Left renal cortex interstitium (tissue), 4 donors: Measurements from ENCODE around the gene EGR1. TPM values are rescaled to one million over a fixed set of nuclear protein-coding genes. Genes with fewer than 3 reads are reported as not detected.
A peak's percentile ranks its signal among the peaks of the same experiment; 100 is the strongest.

Experiments
- DNase-seq, 4 donors: peaks; one replicate each; pipeline ENCODE4 v3.0.0-alpha.2; 2013; ENCODE audit warnings: low read depth in 4 of 4, low spot score in 2 of 4, missing footprints in 1 of 4
- polyA plus RNA-seq, 4 donors: library from polyadenylated mRNA; unstranded; fragments of 120-200 nt; gene quantifications; one replicate each; pipeline ENCODE4 v1.2.1, GENCODE V29; 2013; ENCODE audit not compliant: insufficient read length in 4 of 4

Gene EGR1
- polyA plus RNA-seq, 4 donors, result 24.0 to 445 (median 44.4) TPM

GRCh38 chr5:138450971-138451370 is 14.3 kb upstream of the EGR1 start:
- no peak for DNase-seq

- no peak for DNase-seq
Measured at GRCh38 chr5:138452720-138453119, 12.6 kb upstream of the EGR1 start.

- DNase-seq, result no peak
Measured at GRCh38 chr5:138453590-138453989, 11.7 kb upstream of the EGR1 start.

DNA sequence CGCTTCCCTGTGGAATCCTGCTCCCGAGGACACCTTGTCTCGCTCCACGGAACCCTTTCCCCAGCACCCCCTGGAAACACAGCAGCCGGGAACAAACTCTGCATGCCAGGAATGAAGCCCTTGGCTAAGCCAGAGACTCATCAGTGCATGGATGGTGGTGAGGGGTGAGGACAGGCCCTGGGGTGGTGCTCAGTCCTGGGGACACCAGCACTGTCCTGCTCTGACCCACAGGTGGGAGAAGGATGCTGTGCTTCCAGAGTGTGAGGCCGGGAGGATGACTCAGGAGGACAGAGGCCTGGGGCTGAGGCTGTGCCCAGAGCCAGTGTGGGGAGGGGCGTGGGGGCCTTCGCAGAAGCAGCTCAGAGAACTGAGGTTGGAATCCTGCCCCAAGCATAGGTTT is 11.2 kb upstream of the EGR1 start:
- DNase-seq, result no peak

DNA sequence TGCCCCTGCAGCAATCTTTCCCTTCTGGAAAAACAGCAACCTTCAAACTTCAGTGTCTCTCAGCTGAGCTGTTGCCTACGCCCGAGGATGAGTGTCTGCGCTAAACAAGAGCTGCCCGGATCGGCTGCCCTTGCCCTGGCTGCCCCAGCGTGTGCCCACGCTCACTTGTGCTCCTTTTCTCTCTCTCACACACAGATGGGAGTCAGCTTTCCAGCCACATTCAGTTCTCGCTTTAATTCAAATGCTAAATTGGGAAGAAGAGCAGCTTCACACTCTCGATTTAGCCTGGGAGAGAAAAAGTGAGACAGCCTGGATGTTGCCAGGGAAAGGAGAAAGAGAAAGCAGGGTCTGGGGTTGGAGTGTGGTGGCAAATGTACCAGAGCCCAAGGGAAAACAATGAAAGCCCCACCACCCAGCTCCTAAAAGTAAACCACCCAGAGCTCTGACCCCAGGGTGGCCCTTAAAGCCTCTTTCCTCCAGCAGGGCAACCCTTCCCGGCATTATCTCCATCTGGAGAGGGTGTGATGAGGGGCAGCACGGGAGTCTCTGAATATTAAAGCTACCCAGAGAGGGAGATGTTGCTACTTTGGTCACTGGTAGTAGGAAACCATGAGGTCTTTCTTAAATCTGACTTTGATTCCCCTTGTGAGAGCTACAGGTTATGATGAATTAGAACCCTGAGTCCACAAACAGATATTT is 9.9 kb upstream of the EGR1 start:
- no peak for DNase-seq

GRCh38 chr5:138457531-138458275 is 7.6 kb upstream of the EGR1 start:
- DNase-seq, result no peak

GRCh38 chr5:138458384-138458783 is 6.9 kb upstream of the EGR1 start:
- DNase-seq, result no peak

DNA sequence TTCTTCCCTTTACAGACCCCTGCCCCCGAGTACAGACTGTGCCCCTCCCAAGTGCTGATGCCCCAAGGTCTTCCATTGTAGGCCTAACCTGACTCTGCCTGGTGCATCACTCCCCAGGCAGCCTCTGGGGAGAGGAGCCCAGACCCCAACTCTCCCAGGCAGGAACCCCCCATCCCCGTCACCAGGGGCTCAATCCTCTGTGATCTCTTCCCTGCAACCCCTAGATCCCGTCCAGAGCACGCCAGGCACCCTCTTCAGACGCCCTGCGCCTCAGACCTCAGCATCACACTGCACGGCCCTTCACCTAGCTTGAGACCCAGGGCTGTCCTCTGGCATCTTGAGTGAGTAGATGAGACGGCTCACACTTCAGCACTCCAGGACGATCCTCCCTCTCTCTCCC is 6.4 kb upstream of the EGR1 start:
- no peak for DNase-seq

- DNase-seq, result no peak
Measured at GRCh38 chr5:138459311-138459933, 5.9 kb upstream of the EGR1 start.

GRCh38 chr5:138460032-138460693 is 5.1 kb upstream of the EGR1 start:
- DNase-seq, result no peak

DNA sequence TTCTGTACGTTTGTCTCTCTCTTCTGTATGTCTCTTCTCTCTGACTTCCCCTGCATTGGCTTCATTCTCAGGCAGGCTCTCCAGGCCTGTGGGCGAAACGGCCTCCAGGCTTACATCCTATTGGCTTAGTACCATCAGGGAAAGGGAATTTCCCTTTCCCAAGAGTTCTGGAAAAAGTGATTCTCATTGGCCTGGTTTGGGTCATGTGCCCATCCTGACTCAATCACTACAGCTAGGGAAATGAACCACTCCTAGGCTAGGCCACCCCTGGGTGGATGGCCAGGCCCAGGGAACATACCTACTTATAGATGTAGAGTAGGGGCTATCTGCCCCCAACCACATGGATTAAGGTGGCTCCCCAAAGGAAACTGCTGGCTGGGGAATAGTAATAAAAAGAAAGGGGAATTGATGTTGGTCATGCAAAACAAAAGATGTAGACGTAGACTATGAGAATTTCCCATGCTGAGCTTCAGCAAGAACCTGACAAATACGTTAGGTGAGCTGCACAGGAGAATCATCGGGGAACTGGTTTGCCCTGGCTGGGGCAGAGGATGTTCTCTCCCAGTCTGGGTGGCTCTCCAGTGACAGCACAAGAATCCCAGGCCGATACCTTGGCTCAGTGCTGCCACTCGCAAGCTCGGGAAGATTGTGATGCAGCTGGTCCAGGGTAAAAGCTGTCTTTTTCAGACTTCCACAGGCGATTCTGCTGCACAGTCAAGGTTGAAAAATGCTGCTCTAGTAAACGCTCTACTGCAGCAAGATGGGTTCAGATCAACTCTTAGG is 3.7 kb upstream of the EGR1 start:
- no peak for DNase-seq

DNA sequence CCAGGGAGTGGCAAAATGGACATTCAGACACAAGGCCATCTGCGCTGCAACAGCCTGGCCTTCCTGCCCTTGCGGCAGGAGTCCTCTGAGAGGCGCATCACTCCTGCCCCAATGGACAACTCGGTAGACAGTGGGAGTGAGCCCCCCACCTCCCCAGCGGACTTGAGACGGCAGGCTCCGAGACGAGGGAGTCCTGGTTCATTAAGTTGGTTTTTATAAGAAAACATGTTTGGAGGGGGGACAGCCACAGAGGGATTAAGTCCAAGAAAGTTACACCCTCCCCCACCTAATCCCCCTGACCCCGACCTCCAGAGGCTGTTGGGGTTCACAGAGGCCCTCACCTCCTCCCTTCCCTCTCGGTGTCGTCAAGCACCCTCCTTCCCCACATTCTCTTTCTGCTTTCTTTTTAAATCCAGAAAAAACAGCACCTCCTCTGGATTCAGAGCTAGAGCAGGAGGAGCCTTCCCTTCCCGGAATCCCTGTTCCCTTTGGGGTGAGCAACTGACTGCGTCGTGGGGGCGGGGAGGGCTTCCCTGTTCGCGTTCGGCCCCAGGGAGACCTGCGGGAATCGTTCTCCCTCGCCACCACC is 1.8 kb upstream of the EGR1 start:
- peak in 1 of 4 donors; percentile 26 for DNase-seq

DNA sequence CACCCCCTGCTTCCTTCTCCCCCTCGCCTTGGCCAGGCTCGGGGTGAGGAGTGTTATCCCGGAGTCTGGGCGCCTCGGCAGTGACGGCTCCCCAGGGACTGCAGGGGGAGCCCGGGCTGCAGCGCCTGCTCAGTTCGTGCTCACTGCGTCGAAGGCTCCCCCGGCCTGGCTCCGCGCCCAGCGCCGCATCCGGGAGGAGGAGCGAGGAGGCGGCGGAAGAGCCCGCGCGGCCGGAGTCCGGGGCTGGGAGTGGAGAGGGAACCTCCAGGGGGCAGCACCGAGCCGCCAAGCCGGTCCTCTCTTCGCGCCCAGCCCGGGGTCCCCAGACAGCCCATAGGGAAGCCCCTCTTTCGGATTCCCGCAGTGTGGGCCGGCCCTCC is 1.3 kb upstream of the EGR1 start:
- peak; percentile 90 to 95 (median 94) for DNase-seq

DNA sequence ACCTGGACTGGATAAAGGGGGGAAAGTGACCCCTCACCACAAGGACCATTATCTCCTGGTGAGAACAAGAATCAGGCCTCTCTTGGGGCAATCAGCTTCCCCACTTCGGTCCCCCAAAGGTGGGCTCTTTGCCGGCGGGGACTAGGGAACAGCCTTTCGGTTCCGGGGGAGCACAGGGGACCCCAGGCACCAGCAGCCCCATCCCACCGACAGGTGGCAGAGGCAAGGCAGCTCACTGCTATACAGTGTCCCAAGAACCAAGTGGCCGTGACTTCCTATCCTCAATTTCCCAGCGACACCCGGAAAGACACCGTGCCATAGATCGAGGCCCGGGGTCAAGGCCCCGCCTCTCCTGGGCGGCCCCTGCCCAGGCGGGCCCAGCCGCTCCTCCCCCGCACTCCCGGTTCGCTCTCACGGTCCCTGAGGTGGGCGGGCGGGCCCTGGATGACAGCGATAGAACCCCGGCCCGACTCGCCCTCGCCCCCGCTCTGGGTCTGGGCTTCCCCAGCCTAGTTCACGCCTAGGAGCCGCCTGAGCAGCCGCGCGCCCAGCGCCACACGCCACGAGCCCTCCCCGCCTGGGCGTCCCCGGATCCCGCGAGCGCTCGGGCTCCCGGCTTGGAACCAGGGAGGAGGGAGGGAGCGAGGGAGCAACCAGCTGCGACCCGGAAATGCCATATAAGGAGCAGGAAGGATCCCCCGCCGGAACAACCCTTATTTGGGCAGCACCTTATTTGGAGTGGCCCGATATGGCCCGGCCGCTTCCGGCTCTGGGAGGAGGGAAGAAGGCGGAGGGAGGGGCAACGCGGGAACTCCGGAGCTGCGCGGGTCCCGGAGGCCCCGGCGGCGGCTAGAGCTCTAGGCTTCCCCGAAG is 655 bp upstream of the EGR1 start:
- DNase-seq, result peak; percentile 96 to 99 (median 97)

GRCh38 chr5:138466125-138466899 is 1.0 kb downstream of the EGR1 start:
- no peak for DNase-seq

DNA sequence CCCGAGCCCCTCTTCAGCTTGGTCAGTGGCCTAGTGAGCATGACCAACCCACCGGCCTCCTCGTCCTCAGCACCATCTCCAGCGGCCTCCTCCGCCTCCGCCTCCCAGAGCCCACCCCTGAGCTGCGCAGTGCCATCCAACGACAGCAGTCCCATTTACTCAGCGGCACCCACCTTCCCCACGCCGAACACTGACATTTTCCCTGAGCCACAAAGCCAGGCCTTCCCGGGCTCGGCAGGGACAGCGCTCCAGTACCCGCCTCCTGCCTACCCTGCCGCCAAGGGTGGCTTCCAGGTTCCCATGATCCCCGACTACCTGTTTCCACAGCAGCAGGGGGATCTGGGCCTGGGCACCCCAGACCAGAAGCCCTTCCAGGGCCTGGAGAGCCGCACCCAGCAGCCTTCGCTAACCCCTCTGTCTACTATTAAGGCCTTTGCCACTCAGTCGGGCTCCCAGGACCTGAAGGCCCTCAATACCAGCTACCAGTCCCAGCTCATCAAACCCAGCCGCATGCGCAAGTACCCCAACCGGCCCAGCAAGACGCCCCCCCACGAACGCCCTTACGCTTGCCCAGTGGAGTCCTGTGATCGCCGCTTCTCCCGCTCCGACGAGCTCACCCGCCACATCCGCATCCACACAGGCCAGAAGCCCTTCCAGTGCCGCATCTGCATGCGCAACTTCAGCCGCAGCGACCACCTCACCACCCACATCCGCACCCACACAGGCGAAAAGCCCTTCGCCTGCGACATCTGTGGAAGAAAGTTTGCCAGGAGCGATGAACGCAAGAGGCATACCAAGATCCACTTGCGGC is 1.8 kb downstream of the EGR1 start:
- no peak for DNase-seq

DNA sequence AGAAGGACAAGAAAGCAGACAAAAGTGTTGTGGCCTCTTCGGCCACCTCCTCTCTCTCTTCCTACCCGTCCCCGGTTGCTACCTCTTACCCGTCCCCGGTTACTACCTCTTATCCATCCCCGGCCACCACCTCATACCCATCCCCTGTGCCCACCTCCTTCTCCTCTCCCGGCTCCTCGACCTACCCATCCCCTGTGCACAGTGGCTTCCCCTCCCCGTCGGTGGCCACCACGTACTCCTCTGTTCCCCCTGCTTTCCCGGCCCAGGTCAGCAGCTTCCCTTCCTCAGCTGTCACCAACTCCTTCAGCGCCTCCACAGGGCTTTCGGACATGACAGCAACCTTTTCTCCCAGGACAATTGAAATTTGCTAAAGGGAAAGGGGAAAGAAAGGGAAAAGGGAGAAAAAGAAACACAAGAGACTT is 2.4 kb downstream of the EGR1 start:
- no peak for DNase-seq
